Measurements from ENCODE around the gene EPN2.

GRCh38 chr17:19366637-19366972 lies 129.4 kb downstream of the EPN2 start:
- TF ChIP-seq CTCF (IDR thresholded peaks at IDR 0.05) (no peak), POLR2A (IDR thresholded peaks at IDR 0.05) (no peak)

All from thyroid gland (tissue), 4 donors.